ENCODE data around the gene MYH9.
"Not testable (repeated sequence)": the region's sequence is repeated elsewhere in the genome, so short reads cannot be mapped to it uniquely, and the experiment has no call there.

The MYH9 gene

GRCh38 chr22:36387959-36388726 lies at the start of gene MYH9:
Gene MYH9 (minus strand): TSS chr22:36387967. CDS start chr22:36349236, 38,731 bp downstream.
- FAIRE-seq = peak; percentile 90

- no peak for FAIRE-seq
These were observed 48.0 kb upstream of the MYH9 start for GRCh38 chr22:36435516-36436415.

- FAIRE-seq = no peak
These were observed 45.8 kb upstream of the MYH9 start for GRCh38 chr22:36433318-36434231.

GRCh38 chr22:36432592-36433317 lies 45.0 kb upstream of the MYH9 start:
- no peak for FAIRE-seq

GRCh38 chr22:36431977-36432376 lies 44.2 kb upstream of the MYH9 start:
- no peak for FAIRE-seq

- FAIRE-seq = no peak
These were observed 43.1 kb upstream of the MYH9 start for GRCh38 chr22:36430863-36431262.

GRCh38 chr22:36427952-36428351 lies 40.2 kb upstream of the MYH9 start:
- not testable (repeated sequence) for FAIRE-seq

GRCh38 chr22:36425977-36426523 lies 38.3 kb upstream of the MYH9 start:
- FAIRE-seq = no peak

GRCh38 chr22:36424901-36425579 lies 37.3 kb upstream of the MYH9 start:
- no peak for FAIRE-seq

- not testable (repeated sequence) for FAIRE-seq
These were observed 36.7 kb upstream of the MYH9 start for GRCh38 chr22:36424466-36424865.

GRCh38 chr22:36423461-36424404 lies 36.0 kb upstream of the MYH9 start:
- no peak for FAIRE-seq

- FAIRE-seq = no peak
These were observed 34.7 kb upstream of the MYH9 start for GRCh38 chr22:36422287-36423014.

GRCh38 chr22:36419912-36420882 lies 32.4 kb upstream of the MYH9 start:
- FAIRE-seq = no peak

- FAIRE-seq = no peak
These were observed 31.6 kb upstream of the MYH9 start for GRCh38 chr22:36419177-36419911.

GRCh38 chr22:36417281-36417686 lies 29.5 kb upstream of the MYH9 start:
- no peak for FAIRE-seq

GRCh38 chr22:36415415-36416168 lies 27.8 kb upstream of the MYH9 start:
- FAIRE-seq = no peak

Measured in colon (tissue), 2 donors.